GM21526 (cell line): ENCODE measurements around the gene IHH.

Experiments used
- ATAC-seq: cut with Tn5 transposase; IDR thresholded peaks from one replicate; pipeline ENCODE4 v1.9.1; 2021; ENCODE audit warnings: moderate library complexity; ENCODE audit not compliant: unreplicated experiment, low FRiP score

The IHH gene

DNA sequence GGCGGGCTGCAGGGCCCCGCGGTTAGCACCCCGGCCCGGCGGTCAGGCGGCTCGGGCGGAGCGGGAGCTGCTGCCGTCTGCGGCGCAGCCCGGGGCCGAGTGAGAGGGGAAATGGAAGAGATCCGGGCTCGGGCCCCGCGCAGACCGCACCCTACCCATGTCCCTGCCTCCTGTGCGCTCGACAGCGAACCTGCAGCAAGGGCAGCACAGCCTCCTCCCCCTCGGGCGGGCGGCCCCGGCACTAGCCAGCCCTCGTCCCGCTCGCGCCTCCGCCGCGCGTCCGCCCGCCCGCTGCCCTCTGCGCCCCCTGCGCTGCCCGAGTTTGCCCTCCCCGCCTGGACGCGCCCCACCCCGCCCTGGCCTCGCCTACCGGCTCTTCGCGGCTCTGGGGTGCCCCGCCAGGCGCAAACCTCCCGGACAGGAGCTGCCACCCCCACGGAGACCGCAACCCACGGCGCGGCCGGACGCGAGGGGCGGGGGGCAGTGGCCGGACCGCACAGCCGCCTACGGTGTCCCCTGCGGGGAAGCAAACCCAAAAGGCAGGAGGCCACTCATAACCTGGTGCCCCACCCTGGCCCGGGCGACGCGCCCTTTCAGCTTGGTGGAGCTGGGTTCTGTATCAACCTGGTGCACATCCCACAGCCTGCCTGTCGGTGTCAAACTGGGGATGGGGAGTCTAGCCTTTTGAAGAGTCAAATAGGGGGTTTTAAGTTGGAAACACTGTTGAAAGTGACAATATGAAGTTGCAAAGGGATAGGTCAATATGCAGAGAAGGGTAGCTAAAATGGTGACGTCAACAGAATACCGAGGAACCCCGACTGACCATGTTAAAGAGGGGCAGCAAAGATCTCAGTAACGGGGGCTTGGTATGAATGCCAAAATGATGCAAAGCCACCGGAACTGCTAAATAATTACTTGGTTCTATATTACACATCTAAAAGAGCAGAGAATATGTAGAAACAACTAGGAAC lies at the start of gene IHH:
IHH (minus strand) TSS at position 101 of the 971 bp plus-strand sequence. CDS start 454 bp downstream, outside the sequence.
- no peak for ATAC-seq

- no peak for ATAC-seq
Measured at GRCh38 chr2:219109471-219109870, 48.8 kb upstream of the IHH start.

DNA sequence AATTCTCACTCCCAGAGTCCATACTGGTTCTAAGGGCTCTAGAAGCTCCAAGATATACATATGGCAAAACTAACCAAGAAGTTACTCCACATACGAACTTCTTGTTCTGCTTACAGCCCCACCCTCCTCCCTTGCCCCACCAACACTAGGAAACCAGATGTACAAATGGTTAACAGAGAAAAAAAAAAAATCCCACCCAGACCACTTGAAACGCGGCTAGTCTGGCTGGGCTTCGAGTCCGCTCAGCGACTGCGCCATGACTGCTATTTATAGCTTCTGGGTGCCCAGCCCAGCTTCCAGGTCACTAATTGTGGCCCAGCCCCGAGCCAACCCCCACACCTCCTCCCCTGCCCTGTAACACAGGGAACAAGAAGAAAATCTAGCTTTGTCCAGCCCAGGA lies 47.0 kb upstream of the IHH start:
- no peak for ATAC-seq

DNA sequence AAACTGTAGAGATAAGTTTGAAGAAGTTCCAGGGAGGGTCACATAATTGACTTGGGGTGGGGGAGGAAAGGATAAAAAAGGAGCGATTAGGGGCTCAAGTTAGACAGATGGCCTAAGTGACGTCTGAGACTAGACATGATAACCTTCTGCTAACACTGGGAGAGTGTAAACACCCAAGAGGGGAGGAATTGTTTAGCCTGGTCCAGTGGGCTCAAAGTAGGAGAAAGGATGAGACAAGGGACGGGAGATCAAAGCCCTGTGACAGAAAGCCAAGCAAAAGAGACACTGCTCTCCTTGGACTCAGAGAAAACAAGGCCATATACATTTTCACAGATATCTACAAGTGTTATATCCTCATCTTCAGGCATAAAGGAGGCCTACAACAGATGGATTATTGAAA lies 45.5 kb upstream of the IHH start:
- no peak for ATAC-seq

GRCh38 chr2:219104107-219105035 lies 43.6 kb upstream of the IHH start:
- ATAC-seq: no peak

DNA sequence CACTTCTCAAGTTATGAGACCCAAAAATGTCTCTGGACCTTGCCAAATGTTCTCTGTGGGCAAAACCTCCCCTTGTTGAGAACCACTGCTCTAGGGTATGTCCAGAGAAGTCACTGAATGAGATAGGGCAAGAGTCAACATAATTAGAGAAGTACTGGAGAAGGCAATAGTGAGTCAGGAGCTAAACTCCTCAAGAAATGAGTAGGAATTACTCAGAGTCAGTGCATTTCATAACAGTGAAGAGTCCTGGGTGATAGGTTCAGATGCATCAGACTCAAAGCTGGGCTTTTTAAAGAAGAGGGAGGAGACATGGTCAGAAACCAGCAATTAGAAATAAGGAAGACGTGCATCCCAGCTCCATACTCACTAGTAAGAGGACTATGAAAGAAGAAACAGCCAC lies 38.6 kb upstream of the IHH start:
- ATAC-seq: no peak

- ATAC-seq: no peak
Measured at GRCh38 chr2:219095406-219095935, 34.8 kb upstream of the IHH start.

GRCh38 chr2:219094171-219094570 lies 33.5 kb upstream of the IHH start:
- ATAC-seq: no peak

DNA sequence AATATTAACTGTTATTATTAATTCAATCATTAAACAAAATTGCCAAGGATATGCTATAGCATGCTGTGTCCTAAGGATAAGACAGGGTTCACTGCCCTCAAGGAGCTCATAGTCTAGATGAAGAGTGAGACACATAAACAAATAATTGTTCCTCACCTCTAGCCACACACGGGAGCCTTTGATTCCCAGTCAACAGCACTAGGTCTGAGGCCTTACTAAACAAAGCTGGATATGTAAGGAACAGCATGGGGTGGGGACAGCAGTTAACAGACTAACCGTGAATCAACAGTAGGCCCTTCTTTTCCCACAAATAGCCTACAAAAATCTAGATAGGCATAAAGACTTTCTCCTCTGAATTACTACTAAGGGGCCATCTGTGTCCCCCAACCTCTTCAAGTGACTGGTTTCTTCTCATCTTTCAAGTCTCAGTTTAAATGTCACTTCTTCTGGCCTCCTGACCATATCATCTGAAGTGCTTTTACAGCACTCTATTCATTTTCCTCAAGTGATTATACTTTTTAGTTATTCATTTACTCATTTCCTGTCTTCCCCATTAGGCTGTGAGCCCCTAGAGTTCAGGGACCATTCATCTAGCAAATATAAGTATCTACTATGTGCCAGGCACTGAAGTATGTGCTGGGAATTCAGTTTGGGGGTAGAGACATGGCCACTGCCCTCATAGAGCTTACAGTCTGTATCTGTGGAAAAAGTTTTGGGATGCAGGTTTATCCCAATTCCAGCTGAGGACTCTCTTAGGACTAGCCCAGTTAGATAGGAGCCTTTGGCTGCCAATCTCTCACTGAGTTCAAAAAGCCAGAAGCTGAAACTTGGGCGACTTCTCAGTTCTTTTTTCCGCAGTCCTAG lies 29.9 kb upstream of the IHH start:
- no peak for ATAC-seq

GRCh38 chr2:219089330-219089729 lies 28.6 kb upstream of the IHH start:
- no peak for ATAC-seq

DNA sequence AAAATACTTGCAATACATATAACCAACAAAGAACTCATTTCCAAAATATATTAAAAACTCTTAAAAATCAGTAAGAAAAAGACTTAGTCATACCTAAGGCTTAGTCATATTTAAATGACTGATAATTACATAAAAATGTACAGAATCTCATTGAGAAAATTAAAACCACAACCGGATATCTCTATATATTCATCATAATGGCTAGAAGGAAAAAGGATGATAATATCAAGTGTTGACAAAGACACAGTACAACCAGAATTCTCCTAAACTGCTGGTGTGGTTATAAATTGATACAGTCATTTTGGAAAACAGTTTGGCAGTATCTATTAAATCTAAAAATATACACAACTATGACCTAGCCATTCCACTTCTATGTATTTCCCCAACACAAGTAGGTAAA lies 27.1 kb upstream of the IHH start:
- ATAC-seq: no peak

DNA sequence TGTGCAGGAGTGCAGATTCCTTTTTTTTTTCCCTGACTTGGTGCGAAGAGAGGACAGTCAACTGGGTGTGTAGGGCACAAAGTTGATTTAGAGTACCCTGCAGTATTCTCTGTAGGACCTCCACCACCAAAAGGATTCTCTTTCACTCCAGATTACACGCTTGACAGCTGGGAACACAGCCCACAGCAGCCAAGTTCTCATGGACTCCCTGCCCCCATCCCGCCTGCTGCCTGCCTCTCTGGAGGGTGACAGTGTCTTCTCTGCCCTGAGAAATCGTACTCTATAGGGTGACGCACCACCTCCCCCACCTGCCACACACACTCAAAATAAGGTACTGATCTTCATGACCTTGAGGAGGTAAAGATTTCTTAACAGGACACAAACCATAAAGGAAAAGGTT lies 26.6 kb upstream of the IHH start:
- ATAC-seq: no peak

DNA sequence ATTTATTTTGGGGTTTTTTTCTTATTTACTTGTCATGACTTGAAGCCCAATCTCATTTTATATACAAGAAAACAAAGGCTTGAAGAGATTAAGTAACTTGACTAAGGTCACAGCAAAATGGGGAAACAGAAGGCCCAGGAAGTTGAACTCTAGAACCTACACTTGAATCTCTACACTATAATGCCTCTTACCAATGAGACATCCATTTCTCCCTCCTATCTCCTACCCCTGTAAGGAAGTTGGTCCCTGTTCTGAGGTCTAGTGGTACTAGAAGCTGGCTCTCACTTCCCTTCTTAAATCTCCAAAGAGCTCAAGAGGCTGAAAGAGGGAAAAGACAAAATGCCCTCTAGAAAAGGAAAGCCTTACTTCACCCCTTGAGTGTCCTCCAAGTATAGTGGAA lies 25.5 kb upstream of the IHH start:
- no peak for ATAC-seq

- no peak for ATAC-seq
Measured at GRCh38 chr2:219084791-219085190, 24.1 kb upstream of the IHH start.

DNA sequence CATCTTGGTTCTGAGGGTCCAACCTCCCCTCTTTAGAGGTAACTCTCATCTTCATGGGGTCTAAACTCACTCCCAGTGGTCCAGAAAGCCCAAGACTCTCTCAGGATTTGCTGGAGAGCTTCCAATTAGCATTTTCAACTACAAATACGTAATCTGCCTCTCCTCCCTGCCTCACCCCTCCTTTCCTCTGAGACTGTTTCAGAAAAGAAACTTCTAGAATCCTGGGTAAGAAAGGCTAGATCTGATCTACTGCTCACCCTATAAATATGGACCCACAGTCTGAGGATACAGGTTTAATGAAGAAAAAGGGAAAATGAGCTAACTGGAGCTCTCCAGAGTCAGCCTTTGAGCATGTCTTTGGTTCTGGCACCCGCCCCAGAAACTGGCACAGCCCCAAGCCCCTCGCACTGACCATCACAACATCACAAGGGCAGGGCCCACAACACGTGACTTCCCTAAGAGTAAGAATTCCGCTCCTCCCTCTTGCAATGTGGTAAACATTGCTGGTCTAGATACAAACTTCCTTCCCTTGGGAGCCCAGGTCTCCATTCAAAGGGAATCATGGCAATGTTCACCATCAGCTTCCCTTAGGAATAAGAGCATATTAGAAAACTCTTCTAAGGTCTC lies 21.7 kb upstream of the IHH start:
- ATAC-seq: no peak

GRCh38 chr2:219081701-219082331 lies 21.1 kb upstream of the IHH start:
- no peak for ATAC-seq

DNA sequence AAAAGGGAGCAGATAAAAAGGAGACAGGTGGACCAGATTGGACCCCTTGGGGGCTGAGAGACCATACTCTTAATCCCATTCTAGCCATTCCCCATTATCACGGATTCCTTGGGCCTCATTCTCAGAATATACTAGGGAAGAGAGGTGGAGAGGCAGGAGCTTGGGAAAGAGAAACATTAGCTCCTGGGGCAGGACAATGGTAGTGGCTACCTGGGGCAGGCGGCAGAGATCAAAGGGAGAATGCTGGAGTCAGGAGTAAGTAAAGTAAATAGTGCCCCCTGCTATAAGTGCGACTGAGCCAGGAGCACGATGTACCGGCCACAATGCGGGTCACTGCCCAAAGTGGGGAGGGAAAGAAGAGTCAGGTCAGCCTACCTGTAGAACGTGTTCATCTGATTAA lies 20.4 kb upstream of the IHH start:
- ATAC-seq: no peak

- no peak for ATAC-seq
Measured at GRCh38 chr2:219079417-219079816, 18.7 kb upstream of the IHH start.

DNA sequence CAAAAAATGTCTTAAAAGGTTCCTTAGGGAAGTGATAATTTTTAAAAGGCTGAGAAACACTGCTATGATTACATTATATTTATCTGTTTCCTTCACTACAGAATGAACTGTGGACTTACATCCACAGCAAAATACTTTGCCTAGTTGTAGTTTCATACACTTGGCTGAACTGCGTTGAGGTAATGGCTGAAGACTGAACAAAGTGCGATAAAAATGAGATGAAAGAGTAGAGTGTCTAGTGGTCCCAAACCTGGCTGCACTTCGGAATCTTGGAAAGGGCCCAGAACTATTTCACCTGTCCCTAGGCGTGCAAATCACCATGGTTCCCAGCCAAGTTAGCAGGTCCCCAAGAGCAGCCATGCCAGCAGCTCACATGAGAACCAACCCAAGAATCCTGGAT lies 18.2 kb upstream of the IHH start:
- no peak for ATAC-seq
